ENCODE measurements around the gene BATF2. TPM values are rescaled to one million over a fixed set of nuclear protein-coding genes. Genes with fewer than 3 reads are reported as not detected.

Gene BATF2
- 2.2 TPM for polyA plus RNA-seq (2013, experiment 1 of 2)
- polyA plus RNA-seq (2013, experiment 2 of 2), result 2.3 TPM

- Histone ChIP-seq H3K23ac (ENCODE audit: low read length in 2 of 2) (no peak within 1 kb of the TSS), H2AFZ (ENCODE audit: low read depth, low read length) (peak within 1 kb of the TSS; percentile 60), H3K79me1 (replicated peaks; ENCODE audit: low read length, poor library complexity, severe bottlenecking) (no peaks in the 10 kb centered on the region), H3K4me3 (ENCODE audit: insufficient read depth in 1 of 2, low read depth in 1 of 2, low read length in 2 of 2) (no peak within 1 kb of the TSS), H2AK5ac (ENCODE audit: low read length, severe bottlenecking) (no peak within 1 kb of the TSS), H3K4me2 (ENCODE audit: low read length, poor library complexity, severe bottlenecking) (no peak within 1 kb of the TSS), H3K4me1 (ENCODE audit: control insufficient read depth, insufficient read depth, low read depth, low read length) (peaks cover 14% of the 10 kb centered on the region), H4K91ac (ENCODE audit: low read length) (peak within 1 kb of the TSS; percentile 54), H2BK120ac (ENCODE audit: low read depth, low read length) (peak within 1 kb of the TSS; percentile 57), H2BK12ac (ENCODE audit: low read length in 2 of 2) (peak within 1 kb of the TSS; percentile 53 to 54), H3K27ac (ENCODE audit: low read length, poor library complexity, severe bottlenecking) (no peak within 1 kb of the TSS), H3K14ac (ENCODE audit: low read length in 2 of 2) (no peak within 1 kb of the TSS), H3K27me3 (ENCODE audit: control insufficient read depth in 1 of 2, insufficient read depth in 1 of 2, low read length in 2 of 2) (peaks cover 5 to 7% of the 10 kb centered on the region in 2 experiments), H3K4ac (ENCODE audit: low read depth in 1 of 2, low read length in 2 of 2) (peak within 1 kb of the TSS; percentile 35 to 85), H4K8ac (ENCODE audit: low read length) (peak within 1 kb of the TSS; percentile 81), H3K36me3 (ENCODE audit: control insufficient read depth in 1 of 2, insufficient read depth in 2 of 2, low read depth in 1 of 2, low read length in 2 of 2) (no peaks in the 10 kb centered on the region), H3K9me3 (ENCODE audit: control insufficient read depth, low read length) (no peaks in the 10 kb centered on the region), H2BK15ac (ENCODE audit: low read depth, poor library complexity, severe bottlenecking) (peak within 1 kb of the TSS; percentile 37), H3K9ac (ENCODE audit: low read length) (no peak within 1 kb of the TSS), H2BK5ac (ENCODE audit: low read depth, low read length, poor library complexity, severe bottlenecking) (no peak within 1 kb of the TSS), H3K18ac (ENCODE audit: low read depth in 1 of 2, low read length in 2 of 2) (peak within 1 kb of the TSS; percentile 75 to 83)
- 32% methylated on average over 9 of the region's 9 CpGs for WGBS
- peak; percentile 91 for DNase-seq
These were observed at the start of gene BATF2 for GRCh38 chr11:64996710-64997380. Gene BATF2 (minus strand): TSS chr11:64996971. CDS start chr11:64996914, 57 bp downstream.

GRCh38 chr11:65045728-65046127 is 49.0 kb upstream of the BATF2 start:
- Histone ChIP-seq H3K4me1 (ENCODE audit: control insufficient read depth, insufficient read depth, low read depth, low read length) (peaks cover 13% of the 10 kb centered on the region), H3K27me3 (ENCODE audit: control insufficient read depth in 1 of 2, insufficient read depth in 1 of 2, low read length in 2 of 2) (no peaks in the 10 kb centered on the region), H2BK12ac (ENCODE audit: low read length in 2 of 2) (no peak overlapping the region), H2BK15ac (ENCODE audit: low read depth, poor library complexity, severe bottlenecking) (no peak overlapping the region), H3K27ac (ENCODE audit: low read length, poor library complexity, severe bottlenecking) (no peak overlapping the region), H3K4me3 (ENCODE audit: insufficient read depth in 1 of 2, low read depth in 1 of 2, low read length in 2 of 2) (no peak overlapping the region), H4K91ac (ENCODE audit: low read length) (no peak overlapping the region), H3K36me3 (ENCODE audit: control insufficient read depth in 1 of 2, insufficient read depth in 2 of 2, low read depth in 1 of 2, low read length in 2 of 2) (peaks cover 25 to 33% of the 10 kb centered on the region in 2 experiments), H3K4ac (ENCODE audit: low read depth in 1 of 2, low read length in 2 of 2) (no peak overlapping the region), H3K9ac (ENCODE audit: low read length) (no peak overlapping the region), H2BK120ac (ENCODE audit: low read depth, low read length) (no peak overlapping the region), H3K14ac (ENCODE audit: low read length in 2 of 2) (no peak overlapping the region), H2BK5ac (ENCODE audit: low read depth, low read length, poor library complexity, severe bottlenecking) (no peak overlapping the region), H3K23ac (ENCODE audit: low read length in 2 of 2) (no peak overlapping the region), H3K9me3 (ENCODE audit: control insufficient read depth, low read length) (no peaks in the 10 kb centered on the region), H4K8ac (ENCODE audit: low read length) (no peak overlapping the region), H3K18ac (ENCODE audit: low read depth in 1 of 2, low read length in 2 of 2) (no peak overlapping the region), H3K4me2 (ENCODE audit: low read length, poor library complexity, severe bottlenecking) (no peak overlapping the region), H2AK5ac (ENCODE audit: low read length, severe bottlenecking) (no peak overlapping the region), H2AFZ (ENCODE audit: low read depth, low read length) (no peak overlapping the region), H3K79me1 (replicated peaks; ENCODE audit: low read length, poor library complexity, severe bottlenecking) (peaks cover 37% of the 10 kb centered on the region)
- DNase-seq, result no peak
- 96% methylated on average over 7 of the region's 7 CpGs for WGBS

- no peak overlapping the region for H3K4ac ChIP-seq (ENCODE audit: low read depth in 1 of 2, low read length in 2 of 2)
- no peak overlapping the region for H2BK12ac ChIP-seq (ENCODE audit: low read length in 2 of 2)
- no peak for DNase-seq
- peaks cover 25 to 33% of the 10 kb centered on the region in 2 experiments for H3K36me3 ChIP-seq (ENCODE audit: control insufficient read depth in 1 of 2, insufficient read depth in 2 of 2, low read depth in 1 of 2, low read length in 2 of 2)
- no peak overlapping the region for H2BK120ac ChIP-seq (ENCODE audit: low read depth, low read length)
- no peaks in the 10 kb centered on the region for H3K27me3 ChIP-seq (ENCODE audit: control insufficient read depth in 1 of 2, insufficient read depth in 1 of 2, low read length in 2 of 2)
- 94% methylated on average over 5 of the region's 5 CpGs for WGBS
- no peak overlapping the region for H3K4me2 ChIP-seq (ENCODE audit: low read length, poor library complexity, severe bottlenecking)
- H3K23ac ChIP-seq (ENCODE audit: low read length in 2 of 2), result no peak overlapping the region
- H3K79me1 ChIP-seq (replicated peaks; ENCODE audit: low read length, poor library complexity, severe bottlenecking), result peaks cover 37% of the 10 kb centered on the region
- no peaks in the 10 kb centered on the region for H3K9me3 ChIP-seq (ENCODE audit: control insufficient read depth, low read length)
- no peak overlapping the region for H4K91ac ChIP-seq (ENCODE audit: low read length)
- no peak overlapping the region for H2BK5ac ChIP-seq (ENCODE audit: low read depth, low read length, poor library complexity, severe bottlenecking)
- peaks cover 15% of the 10 kb centered on the region for H3K4me1 ChIP-seq (ENCODE audit: control insufficient read depth, insufficient read depth, low read depth, low read length)
- no peak overlapping the region for H2AK5ac ChIP-seq (ENCODE audit: low read length, severe bottlenecking)
- no peak overlapping the region for H3K4me3 ChIP-seq (ENCODE audit: insufficient read depth in 1 of 2, low read depth in 1 of 2, low read length in 2 of 2)
- no peak overlapping the region for H3K9ac ChIP-seq (ENCODE audit: low read length)
- no peak overlapping the region for H2AFZ ChIP-seq (ENCODE audit: low read depth, low read length)
- no peak overlapping the region for H2BK15ac ChIP-seq (ENCODE audit: low read depth, poor library complexity, severe bottlenecking)
- no peak overlapping the region for H3K14ac ChIP-seq (ENCODE audit: low read length in 2 of 2)
- H3K18ac ChIP-seq (ENCODE audit: low read depth in 1 of 2, low read length in 2 of 2), result no peak overlapping the region
- no peak overlapping the region for H3K27ac ChIP-seq (ENCODE audit: low read length, poor library complexity, severe bottlenecking)
- no peak overlapping the region for H4K8ac ChIP-seq (ENCODE audit: low read length)
These were observed 48.3 kb upstream of the BATF2 start for GRCh38 chr11:65045061-65045460.

- no peak overlapping the region for H2BK120ac ChIP-seq (ENCODE audit: low read depth, low read length)
These were observed 47.2 kb upstream of the BATF2 start for GRCh38 chr11:65043881-65044501.

More at GRCh38 chr11:65043881-65044501, 47.2 kb upstream of the BATF2 start:
- no peak overlapping the region for H2AFZ ChIP-seq (ENCODE audit: low read depth, low read length)
- peaks cover 37% of the 10 kb centered on the region for H3K79me1 ChIP-seq (replicated peaks; ENCODE audit: low read length, poor library complexity, severe bottlenecking)
- H2AK5ac ChIP-seq (ENCODE audit: low read length, severe bottlenecking), result no peak overlapping the region
- H3K27me3 ChIP-seq (ENCODE audit: control insufficient read depth in 1 of 2, insufficient read depth in 1 of 2, low read length in 2 of 2), result no peaks in the 10 kb centered on the region
- H3K36me3 ChIP-seq (ENCODE audit: control insufficient read depth in 1 of 2, insufficient read depth in 2 of 2, low read depth in 1 of 2, low read length in 2 of 2), result peaks cover 33 to 44% of the 10 kb centered on the region in 2 experiments
- no peak overlapping the region for H2BK15ac ChIP-seq (ENCODE audit: low read depth, poor library complexity, severe bottlenecking)
- no peak overlapping the region for H3K4ac ChIP-seq (ENCODE audit: low read depth in 1 of 2, low read length in 2 of 2)
- WGBS, result 98% methylated on average over 23 of the region's 23 CpGs
- no peak overlapping the region for H4K91ac ChIP-seq (ENCODE audit: low read length)
- H3K4me3 ChIP-seq (ENCODE audit: insufficient read depth in 1 of 2, low read depth in 1 of 2, low read length in 2 of 2), result peak overlapping the region in 1 of 2 experiments; percentile 15
- H2BK5ac ChIP-seq (ENCODE audit: low read depth, low read length, poor library complexity, severe bottlenecking), result no peak overlapping the region
- H3K4me2 ChIP-seq (ENCODE audit: low read length, poor library complexity, severe bottlenecking), result no peak overlapping the region
- H3K9ac ChIP-seq (ENCODE audit: low read length), result peak overlapping the region; percentile 29
- H2BK12ac ChIP-seq (ENCODE audit: low read length in 2 of 2), result no peak overlapping the region
- DNase-seq, result no peak
- no peak overlapping the region for H3K23ac ChIP-seq (ENCODE audit: low read length in 2 of 2)
- no peak overlapping the region for H3K14ac ChIP-seq (ENCODE audit: low read length in 2 of 2)
- no peak overlapping the region for H4K8ac ChIP-seq (ENCODE audit: low read length)
- H3K4me1 ChIP-seq (ENCODE audit: control insufficient read depth, insufficient read depth, low read depth, low read length), result peaks cover 16% of the 10 kb centered on the region
- no peak overlapping the region for H3K18ac ChIP-seq (ENCODE audit: low read depth in 1 of 2, low read length in 2 of 2)
- H3K9me3 ChIP-seq (ENCODE audit: control insufficient read depth, low read length), result no peaks in the 10 kb centered on the region
- H3K27ac ChIP-seq (ENCODE audit: low read length, poor library complexity, severe bottlenecking), result no peak overlapping the region

All from mesenchymal stem cell (in vitro differentiated cells and primary cell).